Peyer's patch (tissue), 4 donors: ENCODE results near the gene NDUFAF3. TPM values are rescaled to one million over a fixed set of nuclear protein-coding genes. Genes with fewer than 3 reads are reported as not detected.

Source experiments
- DNase-seq, 3 donors: peaks; one replicate each; pipeline ENCODE4 v3.0.0-alpha.2; 2017 to 2019
- H3K27ac ChIP-seq, 4 donors: fragments of 200-600 bp; sonication (generic); one replicate each; pipeline ENCODE4 v1.5.1; 2016 to 2019
- H3K27me3 ChIP-seq, 2 donors: fragments of 200-600 bp; sonication (generic); one replicate each; pipeline ENCODE4 v1.5.1; 2019
- H3K36me3 ChIP-seq, 3 donors: fragments of 200-600 bp; sonication (generic); one replicate each; pipeline ENCODE4 v1.5.1; 2016 to 2019
- H3K4me1 ChIP-seq, 4 donors: fragments of 200-600 bp; sonication (generic); one replicate each; pipeline ENCODE4 v1.5.1; 2016 to 2019
- H3K4me3 ChIP-seq, 4 donors: fragments of 200-600 bp; sonication (generic); 1 replicate in 3 of 4; 2 replicates in 1 of 4; pipeline ENCODE4 v1.5.1; 2016 to 2019; ENCODE audit warnings: mild to moderate bottlenecking in 1 of 4
- H3K9me3 ChIP-seq, 4 donors: fragments of 200-600 bp; sonication (generic); one replicate each; pipeline ENCODE4 v1.5.1; 2016 to 2019; ENCODE audit warnings: mild to moderate bottlenecking in 1 of 4
- CTCF ChIP-seq, 6 experiments: fragments of 450-650 bp in 4 of 6; fragments of 200-600 bp in 2 of 6; sonication (generic) in 1 of 6; IDR thresholded peaks; one replicate each; pipeline ENCODE4 v1.5.1; 2017 to 2019; ENCODE audit warnings: antibody characterized with exemption in 6 of 6, mild to moderate bottlenecking in 3 of 6, moderate library complexity in 1 of 6
- POLR2A ChIP-seq, 2 donors: fragments of 450-650 bp; IDR thresholded peaks; one replicate each; pipeline ENCODE4 v1.5.1; 2017; ENCODE audit warnings: antibody characterized with exemption in 2 of 2, mild to moderate bottlenecking in 2 of 2, moderate library complexity in 2 of 2
- small RNA-seq, 2 donors: library from RNA; depleted of rRNA; stranded (forward); fragments of <200 nt; gene quantifications; one replicate each; pipeline ENCODE3, GENCODE V24; 2016
- total RNA-seq, 4 donors: library from RNA; depleted of rRNA; stranded (reverse); fragments of >200 nt; gene quantifications; one replicate each; pipeline ENCODE4 v1.1.0, GENCODE V29; 2016

The NDUFAF3 gene
- total RNA-seq, 4 donors from 2014 or later: 64.7 to 164 (median 106) TPM

GRCh38 chr3:49053543-49053942, 31.6 kb downstream of the NDUFAF3 start:
- H3K36me3 ChIP-seq: peaks cover 0 to 65% (median 0%) of the 10 kb centered on the region in 3 donors
- TF ChIP-seq CTCF (IDR thresholded peaks at IDR 0.05): no peak
- no peak for TF ChIP-seq POLR2A (IDR thresholded peaks at IDR 0.05)
- DNase-seq: no peak
- no peak overlapping the region for H3K27ac ChIP-seq
- H3K9me3 ChIP-seq: no peaks in the 10 kb centered on the region
- no peaks in the 10 kb centered on the region for H3K27me3 ChIP-seq
- H3K4me3 ChIP-seq: no peak overlapping the region
- no peaks in the 10 kb centered on the region for H3K4me1 ChIP-seq

GRCh38 chr3:49054344-49054862, 32.5 kb downstream of the NDUFAF3 start:
- Histone ChIP-seq H3K4me3 (no peak overlapping the region), H3K9me3 (no peaks in the 10 kb centered on the region), H3K36me3 (peaks cover 0 to 66% (median 0%) of the 10 kb centered on the region in 3 donors), H3K27ac (no peak overlapping the region), H3K4me1 (no peaks in the 10 kb centered on the region), H3K27me3 (no peaks in the 10 kb centered on the region)
- TF ChIP-seq CTCF (IDR thresholded peaks at IDR 0.05) (no peak), POLR2A (IDR thresholded peaks at IDR 0.05) (no peak)
- no peak for DNase-seq

GRCh38 chr3:49057268-49057667, 35.3 kb downstream of the NDUFAF3 start:
- peaks cover 0 to 78% (median 0%) of the 10 kb centered on the region in 3 donors for H3K36me3 ChIP-seq

GRCh38 chr3:49058011-49058410, 36.1 kb downstream of the NDUFAF3 start:
- H3K4me1 ChIP-seq: no peaks in the 10 kb centered on the region
- H3K27ac ChIP-seq: no peak overlapping the region
- no peak for DNase-seq
- H3K9me3 ChIP-seq: no peaks in the 10 kb centered on the region
- no peak for TF ChIP-seq POLR2A (IDR thresholded peaks at IDR 0.05)
- TF ChIP-seq CTCF (IDR thresholded peaks at IDR 0.05): no peak
- H3K27me3 ChIP-seq: no peaks in the 10 kb centered on the region
- no peak overlapping the region for H3K4me3 ChIP-seq
- peaks cover 0 to 78% (median 0%) of the 10 kb centered on the region in 3 donors for H3K36me3 ChIP-seq

More at GRCh38 chr3:49057268-49057667, 35.3 kb downstream of the NDUFAF3 start:
- H3K27ac ChIP-seq: no peak overlapping the region
- DNase-seq: no peak
- no peak overlapping the region for H3K4me3 ChIP-seq
- H3K27me3 ChIP-seq: no peaks in the 10 kb centered on the region
- no peaks in the 10 kb centered on the region for H3K4me1 ChIP-seq
- H3K9me3 ChIP-seq: no peaks in the 10 kb centered on the region
- no peak for TF ChIP-seq POLR2A (IDR thresholded peaks at IDR 0.05)
- no peak for TF ChIP-seq CTCF (IDR thresholded peaks at IDR 0.05)

Small RNA genes within 50 kb of the gene (small RNA-seq; reads per million reads assigned to genes)
- 5,998 to 8,581 reads per million in 2 donors for gene MIR191
- 9.1 to 62.6 reads per million in 2 donors for gene MIR425

Other genes starting within 250 kb of the NDUFAF3 start
- gene PRKAR2A, start 174.2 kb upstream of the NDUFAF3 start, total RNA-seq: 10 to 100 TPM; 21.0 to 34.7 (median 25.8) TPM
- gene SLC25A20, start 123.2 kb upstream of the NDUFAF3 start, total RNA-seq: 100 to 1,000 TPM in 1 of 4 donors, 10 to 100 TPM in 3; 29.7 to 138 (median 68.9) TPM
- gene ARIH2, start 103.3 kb upstream of the NDUFAF3 start, total RNA-seq: 100 to 1,000 TPM in 3 of 4 donors, 10 to 100 TPM in 1; 59.7 to 184 (median 111) TPM
- 10 to 100 TPM; 47.0 to 95.9 (median 78.0) TPM for gene P4HTM, start 31.9 kb upstream of the NDUFAF3 start, total RNA-seq
- gene WDR6, start 14.7 kb upstream of the NDUFAF3 start, total RNA-seq: 100 to 1,000 TPM in 3 of 4 donors, 10 to 100 TPM in 1; 96.7 to 233 (median 179) TPM
- gene DALRD3, start 3.5 kb upstream of the NDUFAF3 start, total RNA-seq: 10 to 100 TPM; 31.4 to 49.5 (median 33.1) TPM
- gene IMPDH2, start 7.3 kb downstream of the NDUFAF3 start, total RNA-seq: 100 to 1,000 TPM in 1 of 4 donors, 10 to 100 TPM in 3; 58.8 to 149 (median 68.5) TPM
- gene QRICH1, start 72.0 kb downstream of the NDUFAF3 start, total RNA-seq: 100 to 1,000 TPM in 2 of 4 donors, 10 to 100 TPM in 2; 61.1 to 132 (median 99.7) TPM
- 100 to 1,000 TPM; 295 to 361 (median 342) TPM for gene QARS1, start 82.6 kb downstream of the NDUFAF3 start, total RNA-seq
- 10 to 100 TPM; 42.9 to 96.0 (median 61.8) TPM for gene USP19, start 98.7 kb downstream of the NDUFAF3 start, total RNA-seq
- 100 to 1,000 TPM; 293 to 476 (median 348) TPM for gene LAMB2, start 110.9 kb downstream of the NDUFAF3 start, total RNA-seq
- 10 to 100 TPM; 12.4 to 39.3 (median 37.5) TPM for gene CCDC71, start 144.2 kb downstream of the NDUFAF3 start, total RNA-seq
- gene KLHDC8B, start 149.5 kb downstream of the NDUFAF3 start, total RNA-seq: 10 to 100 TPM in 1 of 4 donors, 1 to 10 TPM in 3; 3.9 to 13.7 (median 9.5) TPM